IPS-11a (cell line): ENCODE results near the gene CALML4.
"Not testable (repeated sequence)": the region's sequence is repeated elsewhere in the genome, so short reads cannot be mapped to it uniquely, and the experiment has no call there.

Experiments used
- H3K4me3 ChIP-seq: one replicate; pipeline ENCODE4 v1.5.1; 2013; ENCODE audit warnings: low read depth, low read length, control low read depth

CALML4 gene

DNA sequence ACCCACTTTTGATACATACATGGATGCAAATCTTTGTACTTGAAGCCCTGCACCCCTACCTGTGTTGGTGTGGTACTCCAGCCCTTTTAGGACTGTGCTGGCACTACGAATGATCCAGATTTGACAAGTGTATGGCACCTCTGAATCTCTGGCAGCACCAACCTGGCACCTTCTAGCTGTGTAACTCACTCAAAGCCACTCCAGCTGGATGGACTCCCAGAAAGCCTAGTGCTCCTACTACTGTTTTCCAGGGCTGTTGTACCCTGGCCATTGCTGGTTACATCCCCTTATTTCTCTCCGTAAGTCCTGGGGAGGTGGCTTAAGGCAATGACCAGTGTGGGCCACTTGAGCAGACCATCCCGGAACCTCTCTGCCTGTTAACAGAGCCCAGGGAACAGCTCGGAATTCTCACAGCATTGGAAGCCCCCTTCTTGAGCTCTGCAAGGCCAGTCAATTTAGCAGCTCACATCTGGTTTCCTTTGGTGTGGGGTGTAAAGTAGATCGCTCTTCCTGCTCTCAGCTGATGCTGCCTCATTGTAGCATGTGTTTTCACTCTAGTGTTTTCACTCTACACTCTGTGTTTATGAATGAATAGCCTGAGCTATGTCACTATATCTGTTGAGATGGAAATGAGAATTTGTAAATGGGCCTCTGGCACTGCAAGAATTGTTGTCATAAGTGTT, 12.2 kb downstream of the CALML4 start:
- no peak overlapping the region for H3K4me3 ChIP-seq

DNA sequence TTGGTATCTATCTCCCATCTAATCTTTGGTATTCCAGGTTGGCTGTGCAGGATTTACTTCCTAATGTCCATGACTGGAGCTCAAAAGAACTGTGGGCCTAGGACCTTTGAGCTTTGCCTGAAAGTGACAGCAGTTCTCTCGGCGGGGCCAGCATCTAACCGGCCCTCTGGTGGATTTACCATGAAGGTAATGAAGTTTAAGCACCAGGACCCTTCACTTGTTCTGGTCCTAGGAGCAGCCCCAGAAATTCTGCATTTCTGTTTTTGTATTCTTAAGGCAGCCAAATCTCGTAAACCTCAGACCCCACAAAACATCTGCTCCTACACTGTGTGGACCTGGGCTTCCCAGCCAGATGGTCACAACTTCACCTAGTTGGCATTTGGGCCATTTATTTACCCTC, 13.0 kb downstream of the CALML4 start:
- H3K4me3 ChIP-seq, result no peak overlapping the region

DNA sequence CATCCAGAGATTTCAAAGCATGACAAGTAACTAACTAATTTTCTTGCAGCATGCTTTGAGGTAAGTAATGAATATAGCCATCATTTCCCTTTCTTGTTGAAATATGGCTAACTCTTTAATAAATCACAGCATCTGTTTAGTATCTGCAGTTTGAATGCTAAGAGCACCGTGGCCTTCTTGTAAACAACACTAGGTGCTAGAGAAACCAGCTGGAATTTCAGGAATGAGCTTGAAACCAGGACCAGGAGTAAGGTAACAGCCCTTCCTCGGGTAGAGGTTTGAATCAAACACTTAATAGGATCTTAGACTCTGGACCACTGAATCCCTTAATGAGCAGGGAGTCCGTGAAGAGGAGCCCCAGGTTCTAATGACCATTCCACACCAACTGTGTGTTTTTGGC, 13.6 kb downstream of the CALML4 start:
- H3K4me3 ChIP-seq, result no peak overlapping the region

DNA sequence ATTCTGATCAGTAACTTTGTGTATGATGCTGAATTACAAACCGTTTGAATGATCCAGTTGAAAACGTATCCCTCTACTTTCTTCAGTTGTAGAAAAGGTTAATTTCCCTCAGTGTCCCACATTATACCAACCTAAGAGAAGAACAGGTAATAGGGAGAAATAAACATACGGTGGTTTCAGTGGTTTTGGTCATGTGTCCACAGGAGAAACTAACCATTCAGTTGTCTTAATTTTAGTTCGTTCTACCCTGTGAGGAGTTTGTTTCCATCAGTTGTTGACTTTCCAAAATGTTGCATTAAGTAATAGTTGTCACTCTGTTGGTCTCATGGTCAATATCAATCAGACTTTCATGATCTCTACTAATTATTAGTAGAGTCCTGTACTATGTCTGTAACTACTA, 15.1 kb downstream of the CALML4 start:
- H3K4me3 ChIP-seq, result no peak overlapping the region

DNA sequence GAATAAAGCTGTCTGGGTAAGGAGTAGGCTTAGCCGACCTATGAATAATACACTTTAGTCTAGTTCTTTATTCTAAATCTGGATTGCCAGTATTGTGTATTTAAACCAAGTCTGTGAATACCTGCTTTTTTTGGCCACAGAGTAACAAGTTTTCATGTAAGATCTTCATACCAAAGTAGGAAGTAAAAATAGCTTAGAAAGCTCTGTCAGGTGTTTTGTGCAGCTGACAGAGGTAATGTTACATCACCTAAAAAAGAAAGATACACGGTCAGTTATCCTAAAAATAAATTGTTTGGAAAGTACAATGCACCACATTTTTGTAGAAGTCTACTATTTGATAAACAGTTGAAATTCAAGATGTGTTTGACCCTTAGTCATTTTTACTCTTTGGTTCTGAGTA, 16.5 kb downstream of the CALML4 start:
- no peak overlapping the region for H3K4me3 ChIP-seq

DNA sequence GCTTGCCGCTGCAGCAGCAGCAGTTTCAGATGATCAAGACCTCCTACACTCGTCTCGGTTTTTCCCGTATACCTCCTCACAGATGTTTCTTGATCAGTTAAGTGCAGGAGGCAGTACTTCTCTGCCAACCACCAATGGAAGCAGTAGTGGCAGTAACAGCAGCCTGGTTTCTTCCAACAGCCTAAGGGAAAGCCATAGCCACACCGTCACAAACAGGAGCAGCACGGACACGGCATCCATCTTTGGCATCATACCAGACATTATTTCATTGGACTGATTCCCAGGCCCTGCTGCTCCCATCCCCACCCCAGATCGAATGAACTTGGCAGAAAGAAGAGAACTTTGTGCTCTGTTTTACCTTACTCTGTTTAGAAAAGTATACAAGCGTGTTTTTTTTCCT, 17.6 kb downstream of the CALML4 start:
- H3K4me3 ChIP-seq, result no peak overlapping the region

DNA sequence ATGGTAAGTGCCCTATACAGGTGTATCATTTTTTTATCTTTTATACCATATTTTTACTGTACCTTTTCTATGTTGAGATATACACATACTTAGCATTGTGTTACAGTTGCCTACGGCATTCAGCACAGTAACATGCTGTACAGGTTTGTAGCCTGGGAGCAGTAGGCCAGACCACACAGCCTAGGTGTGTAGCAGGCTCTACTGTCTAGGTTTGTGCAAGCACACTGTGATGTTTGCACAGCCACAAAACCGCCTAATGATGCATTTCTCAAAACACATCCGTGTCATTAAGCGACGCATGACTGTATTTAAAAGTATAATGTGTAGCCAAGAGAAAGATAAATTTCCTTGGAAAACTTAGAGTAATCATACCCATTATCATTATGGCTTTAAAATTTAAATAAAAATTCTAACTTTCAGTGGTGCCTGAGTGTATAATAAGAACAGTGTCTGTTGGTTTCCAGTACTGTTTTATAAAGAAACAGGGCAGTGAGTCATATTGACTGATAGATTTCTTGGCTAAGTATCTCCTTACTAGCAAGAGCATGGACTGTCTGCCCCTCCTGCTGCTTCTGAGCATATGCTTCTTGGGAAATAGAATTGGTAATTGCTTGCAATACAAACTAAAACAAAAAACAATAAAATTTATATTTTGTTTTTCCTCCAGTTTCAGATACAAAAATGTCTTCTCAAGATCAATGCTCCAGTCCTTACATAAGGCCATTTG, 18.3 kb downstream of the CALML4 start:
- H3K4me3 ChIP-seq, result no peak overlapping the region

DNA sequence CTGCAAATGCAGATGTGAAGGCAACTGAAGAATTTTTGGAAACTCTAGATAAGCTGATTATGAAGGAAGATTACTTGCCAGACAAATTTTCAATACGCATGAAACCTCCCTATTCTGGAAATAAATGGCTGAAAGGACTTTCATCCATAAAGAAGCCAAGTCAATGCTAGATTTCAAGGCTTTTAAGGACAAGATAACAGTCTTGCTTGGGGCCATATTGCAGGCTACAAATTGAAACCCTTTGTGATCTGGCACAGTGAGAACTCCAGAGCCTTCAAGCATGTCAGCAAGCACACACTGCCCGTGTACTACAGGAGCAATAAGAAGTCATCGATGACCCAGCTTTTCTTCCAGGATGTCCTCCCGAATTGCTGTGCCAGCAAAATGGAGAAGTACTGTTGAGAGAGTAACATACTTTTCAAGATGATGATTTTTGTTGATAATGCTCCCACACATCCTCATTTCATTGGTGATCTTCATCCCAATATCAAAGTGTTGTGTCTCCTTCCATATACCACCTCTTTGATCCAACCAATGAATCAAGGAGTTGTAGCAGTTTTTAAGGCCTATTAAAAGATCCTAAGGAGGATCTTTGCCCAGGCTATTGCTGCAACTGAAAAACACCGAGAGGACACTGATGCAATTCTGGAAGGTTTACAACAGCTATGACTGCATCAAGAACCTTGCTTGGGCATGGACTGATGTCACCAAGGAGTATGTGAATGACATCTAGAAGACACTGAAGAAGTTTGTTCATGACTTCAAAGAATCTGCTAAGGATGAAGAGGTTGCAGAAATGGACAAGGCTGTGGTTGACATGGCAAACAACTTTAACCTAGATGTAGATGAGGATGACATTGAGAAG, 20.3 kb downstream of the CALML4 start:
- H3K4me3 ChIP-seq, result no peak overlapping the region

DNA sequence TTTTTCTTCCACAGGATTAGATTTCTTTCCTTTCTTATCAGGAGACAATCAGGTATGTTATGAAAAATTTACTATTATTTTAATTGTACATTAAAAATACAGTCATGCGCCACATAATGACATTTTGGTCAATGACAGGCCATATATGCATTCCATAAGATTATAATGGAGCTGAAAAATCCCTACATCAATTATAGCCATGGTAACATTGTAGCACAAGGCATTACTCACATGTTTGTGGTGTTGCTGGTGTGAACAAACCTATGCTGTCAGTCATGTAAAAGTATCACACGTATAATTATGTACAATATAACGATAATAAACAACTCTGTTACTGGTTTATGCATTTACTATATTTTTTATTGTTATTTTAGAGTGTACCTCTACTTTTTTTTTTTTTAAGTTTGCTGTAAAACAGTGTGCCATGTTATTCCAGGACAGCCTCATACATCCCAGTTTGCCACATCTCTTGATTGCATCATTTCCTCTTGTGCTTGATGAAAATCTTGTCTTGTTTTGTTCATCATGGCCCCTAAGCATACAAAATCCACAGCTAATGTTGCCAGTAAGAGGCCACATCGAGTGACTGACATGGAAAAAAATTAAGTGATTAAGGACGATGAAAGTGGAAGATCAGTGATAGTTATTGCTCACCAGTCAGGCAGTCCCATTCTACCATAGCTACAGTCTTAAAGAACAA, 21.4 kb downstream of the CALML4 start:
- no peak overlapping the region for H3K4me3 ChIP-seq

DNA sequence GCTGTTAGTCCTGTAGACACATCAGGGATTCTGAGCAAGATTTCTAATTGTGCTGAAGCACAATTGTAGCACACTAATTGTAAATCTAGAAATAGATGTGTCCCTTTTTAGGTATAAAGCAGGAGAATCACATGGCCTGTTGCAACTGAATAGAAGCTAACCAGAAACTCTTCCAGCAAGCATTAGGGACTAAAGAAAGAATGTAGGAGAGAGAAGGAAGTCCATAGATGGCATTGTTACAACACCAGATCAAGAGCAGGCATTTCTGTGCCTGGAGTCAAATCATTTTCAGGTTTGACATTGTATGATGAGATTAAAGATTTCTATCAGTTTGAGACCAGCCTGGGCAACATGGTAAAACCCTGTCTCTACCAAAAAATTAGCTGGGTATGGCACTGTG, 27.4 kb downstream of the CALML4 start:
- no peak overlapping the region for H3K4me3 ChIP-seq

DNA sequence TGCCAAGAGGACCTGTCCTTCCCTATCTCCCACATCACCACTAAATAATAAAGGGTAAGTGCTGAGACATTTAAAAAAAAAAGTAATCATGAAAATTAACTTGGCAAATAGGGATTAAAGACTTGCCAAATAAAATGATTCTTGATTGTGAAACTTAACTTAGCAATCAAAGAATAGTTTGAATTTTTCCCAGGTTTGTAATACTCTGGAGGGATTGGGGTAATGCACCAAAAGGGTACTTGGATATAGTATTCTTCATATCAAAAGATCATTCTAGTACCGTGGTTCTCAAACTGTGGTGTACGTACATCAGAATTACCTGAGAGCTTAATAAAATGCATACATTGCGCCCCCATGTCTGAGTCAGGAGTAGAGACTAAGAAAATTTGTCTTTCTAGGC, 28.5 kb downstream of the CALML4 start:
- H3K4me3 ChIP-seq, result no peak overlapping the region

DNA sequence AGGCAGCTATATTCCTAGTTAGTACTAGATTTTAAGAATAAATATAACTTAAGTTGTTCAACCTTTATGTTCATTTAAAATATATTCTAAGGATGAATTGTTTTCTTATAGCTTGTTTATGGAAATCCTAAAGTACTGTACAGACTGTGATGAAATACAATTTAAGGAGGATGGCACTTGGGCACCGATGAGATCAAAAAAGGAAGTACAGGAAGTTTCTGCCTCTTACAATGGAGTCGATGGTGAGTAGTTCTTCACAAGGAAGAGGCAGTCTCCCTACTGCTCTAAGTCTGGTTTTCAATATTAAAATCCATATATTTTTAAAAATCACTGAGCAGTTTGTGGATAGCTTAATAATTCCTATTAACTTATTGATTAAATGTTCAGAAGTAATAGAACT, 29.6 kb downstream of the CALML4 start:
- H3K4me3 ChIP-seq, result no peak overlapping the region

DNA sequence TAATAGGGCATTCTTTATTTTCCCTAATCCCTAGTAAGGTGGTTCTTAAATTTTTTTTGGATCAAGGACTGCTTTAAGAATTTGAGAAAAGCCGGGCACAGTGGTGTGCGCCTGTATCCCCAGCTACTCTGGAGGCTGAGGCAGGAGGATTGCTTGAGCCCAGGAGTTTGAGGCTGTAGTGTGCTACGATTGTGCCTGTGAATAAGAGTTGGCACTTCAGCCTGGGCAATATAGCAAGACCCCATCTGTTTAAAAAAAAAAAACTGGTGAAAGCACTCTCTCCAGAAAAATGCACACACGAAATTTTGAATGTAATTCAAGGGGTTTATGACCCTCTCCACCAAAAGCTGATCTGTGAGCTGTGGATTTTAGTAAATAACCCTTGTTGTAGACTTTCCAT, 32.0 kb downstream of the CALML4 start:
- no peak overlapping the region for H3K4me3 ChIP-seq

DNA sequence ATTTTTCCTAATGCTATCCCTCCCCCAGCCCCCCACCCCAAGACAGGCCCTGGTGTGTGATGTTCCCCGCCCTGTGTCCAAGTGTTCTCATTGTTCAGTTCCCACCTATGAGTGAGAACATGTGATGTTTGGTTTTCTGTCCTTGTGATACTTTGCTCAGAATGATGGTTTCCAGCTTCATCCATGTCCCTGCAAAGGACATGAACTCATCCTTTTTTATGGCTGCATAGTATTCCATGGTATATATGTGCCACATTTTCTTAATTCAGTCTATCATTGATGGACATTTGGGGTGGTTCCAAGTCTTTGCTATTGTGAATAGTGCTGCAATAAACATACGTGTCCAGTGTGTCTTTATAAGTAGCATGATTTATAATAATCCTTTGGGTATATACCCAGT, 33.1 kb downstream of the CALML4 start:
- H3K4me3 ChIP-seq, result not testable (repeated sequence)

DNA sequence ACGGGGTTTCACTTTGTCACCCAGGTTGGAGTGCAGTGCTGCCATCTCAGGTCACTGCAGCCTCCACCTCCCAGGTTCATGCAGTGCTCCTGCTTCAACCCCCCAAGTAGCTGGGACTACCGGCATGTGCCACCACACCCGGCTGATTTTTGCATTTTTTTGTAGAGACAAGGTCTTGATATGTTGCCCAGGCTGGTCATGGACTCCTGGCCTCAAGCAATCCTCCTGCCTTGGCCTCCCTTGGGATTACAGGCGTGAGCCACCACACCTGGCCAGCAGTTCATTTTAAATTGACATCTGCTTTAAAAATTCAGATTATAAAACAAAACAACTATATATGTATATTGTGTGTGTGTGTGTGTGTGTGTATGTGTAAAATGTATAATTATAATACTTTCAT, 38.3 kb downstream of the CALML4 start:
- no peak overlapping the region for H3K4me3 ChIP-seq

DNA sequence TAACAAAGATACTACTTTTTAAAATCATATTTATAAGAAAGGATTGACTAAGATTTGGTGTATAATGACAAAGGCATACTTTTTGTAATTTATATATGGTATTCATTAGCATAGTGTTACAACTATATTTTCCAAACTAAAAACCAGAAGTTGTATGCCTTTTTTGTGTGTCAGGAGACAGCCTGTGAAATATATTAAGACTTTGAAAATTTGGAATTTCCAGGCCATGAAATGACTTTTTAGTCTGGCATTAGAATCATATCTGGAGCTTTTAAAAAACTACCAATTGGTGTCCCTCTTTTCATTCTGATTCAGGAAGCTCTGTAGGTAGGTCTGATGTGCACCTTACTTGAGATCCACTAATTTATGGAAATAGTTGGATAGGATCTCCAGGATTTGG, 41.9 kb downstream of the CALML4 start:
- H3K4me3 ChIP-seq, result no peak overlapping the region

DNA sequence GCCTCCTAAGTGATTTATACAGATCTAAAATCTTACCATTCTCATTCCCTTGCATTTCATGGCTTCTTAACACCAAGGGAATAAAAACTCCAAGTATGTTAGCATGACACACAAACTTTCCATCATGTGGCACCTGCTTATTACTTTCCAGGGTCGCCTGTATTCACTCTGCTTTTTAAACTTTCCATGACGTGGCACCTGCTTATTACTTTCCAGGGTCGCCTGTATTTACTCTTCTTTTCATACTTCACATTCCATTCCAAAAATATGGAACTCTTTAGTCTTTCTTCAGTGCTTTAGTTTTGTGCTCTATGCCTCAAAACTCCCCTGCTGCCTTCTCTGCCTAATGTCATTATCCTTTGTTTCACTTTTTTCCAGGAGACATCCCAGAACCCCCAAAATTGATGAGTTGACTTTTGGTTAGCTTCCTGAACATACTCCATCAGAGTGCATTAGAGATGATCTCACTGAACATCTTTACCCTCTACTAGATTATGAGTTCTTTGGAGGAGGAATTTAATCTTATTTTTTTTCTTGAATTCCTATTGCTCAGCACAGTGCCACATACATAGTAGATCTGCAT, 47.0 kb downstream of the CALML4 start:
- H3K4me3 ChIP-seq, result no peak overlapping the region

DNA sequence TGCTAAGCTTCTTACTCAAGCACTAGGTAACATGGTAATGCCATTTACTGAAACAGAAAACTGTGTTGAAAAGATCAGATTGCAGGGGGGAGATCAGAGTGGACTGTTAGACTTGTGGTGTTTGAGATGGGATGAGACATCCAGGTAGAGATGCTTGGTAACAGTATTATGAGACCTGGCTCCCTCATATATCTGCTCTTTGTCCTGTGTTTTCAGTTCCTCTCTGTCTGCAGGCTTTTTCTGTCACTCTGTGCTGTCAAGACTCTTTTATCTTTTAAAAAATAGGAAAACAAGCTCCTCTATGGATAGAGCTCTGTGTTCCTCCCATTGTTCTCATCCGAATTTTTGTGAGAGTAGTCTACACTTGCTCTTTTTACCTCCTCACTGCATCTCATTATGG, 48.1 kb downstream of the CALML4 start:
- no peak overlapping the region for H3K4me3 ChIP-seq

DNA sequence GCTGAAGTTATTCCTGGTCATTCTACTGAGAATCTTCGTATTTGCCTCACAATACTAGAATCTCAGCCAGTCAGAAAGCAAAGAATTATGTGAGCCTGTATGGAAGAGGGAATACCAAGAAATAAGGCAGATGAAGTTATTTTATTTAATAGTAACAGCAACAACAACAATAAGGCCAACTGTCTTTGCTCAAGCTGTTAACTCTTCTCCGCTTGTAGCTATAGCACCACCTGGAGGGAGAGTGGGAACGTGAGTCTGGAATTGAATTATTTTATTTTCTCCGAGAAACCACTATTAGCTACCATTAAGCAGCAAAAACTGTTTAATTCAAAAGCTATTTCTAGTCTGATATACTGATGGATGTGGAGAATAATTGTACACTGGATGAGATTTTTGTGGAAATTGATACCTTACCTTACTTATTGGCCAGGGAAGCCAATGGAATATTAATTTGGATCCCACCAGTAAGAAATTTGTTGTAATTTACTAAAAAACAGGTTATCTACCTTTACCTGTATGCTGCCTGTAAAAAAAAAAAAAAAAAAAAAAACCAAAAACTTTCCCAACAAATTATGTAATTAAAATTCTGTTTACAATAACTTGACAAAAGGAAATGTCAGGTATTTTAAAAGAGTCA, 50.1 kb downstream of the CALML4 start:
- no peak overlapping the region for H3K4me3 ChIP-seq

DNA sequence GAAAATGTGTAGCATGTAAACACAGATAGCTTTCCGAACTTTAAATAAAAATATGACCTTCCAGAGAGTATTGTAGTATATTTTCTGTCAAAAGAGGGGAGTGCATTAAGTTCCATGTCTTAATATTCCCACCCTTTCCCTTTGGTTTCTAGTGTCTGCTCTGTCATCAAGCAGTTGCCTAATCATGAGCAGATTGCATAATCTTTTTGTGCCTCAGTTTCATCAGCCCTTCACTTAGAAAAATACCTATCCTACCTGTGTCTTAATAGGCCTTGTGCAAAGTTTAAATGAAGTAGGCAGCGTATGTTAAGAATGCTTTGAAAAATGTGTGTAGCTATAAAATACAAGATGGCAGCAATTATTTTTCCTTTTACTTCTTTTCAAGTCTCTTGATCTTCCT, 52.8 kb downstream of the CALML4 start:
- no peak overlapping the region for H3K4me3 ChIP-seq
